ENCODE data around the gene OR56A3. TPM values are rescaled to one million over a fixed set of nuclear protein-coding genes. Genes with fewer than 3 reads are reported as not detected.

The OR56A3 gene
- total and polyA plus RNA-seq, 8 donors, result not detected

DNA sequence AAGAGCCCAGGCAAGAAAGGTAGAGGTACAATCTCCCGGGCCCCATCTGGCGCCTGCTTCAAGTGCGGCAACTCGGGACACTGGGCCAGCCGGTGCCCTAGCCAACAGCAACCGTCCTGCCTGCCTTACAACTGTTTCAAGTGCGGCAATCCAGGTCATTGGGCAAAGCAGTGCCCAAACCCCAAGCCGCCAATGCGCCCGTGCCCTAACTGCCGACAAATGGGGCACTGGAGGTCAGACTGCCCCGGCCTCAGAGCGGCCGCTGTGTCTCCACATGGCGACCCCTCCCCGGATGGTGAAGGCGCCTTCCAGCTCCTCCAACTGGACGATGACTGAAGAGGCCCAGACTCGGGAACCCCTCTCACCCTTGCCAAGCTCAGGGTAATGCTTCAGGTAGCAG is 11.4 kb upstream of the OR56A3 start:
- no peak for TF ChIP-seq CTCF (IDR thresholded peaks at IDR 0.05)
- ATAC-seq (no peak), DNase-seq (no peak)
- H3K36me3 ChIP-seq, result no peaks in the 10 kb centered on the region
- intact Hi-C loops (cut with DNase I), result no loop called here
- H3K4me1 ChIP-seq, result no peaks in the 10 kb centered on the region
- no peak overlapping the region for H3K4me3 ChIP-seq
- no peaks in the 10 kb centered on the region for H3K27me3 ChIP-seq
- H3K27ac ChIP-seq, result no peak overlapping the region
- H3K9me3 ChIP-seq, result peaks cover 0 to 45% of the 10 kb centered on the region in 2 donors

DNA sequence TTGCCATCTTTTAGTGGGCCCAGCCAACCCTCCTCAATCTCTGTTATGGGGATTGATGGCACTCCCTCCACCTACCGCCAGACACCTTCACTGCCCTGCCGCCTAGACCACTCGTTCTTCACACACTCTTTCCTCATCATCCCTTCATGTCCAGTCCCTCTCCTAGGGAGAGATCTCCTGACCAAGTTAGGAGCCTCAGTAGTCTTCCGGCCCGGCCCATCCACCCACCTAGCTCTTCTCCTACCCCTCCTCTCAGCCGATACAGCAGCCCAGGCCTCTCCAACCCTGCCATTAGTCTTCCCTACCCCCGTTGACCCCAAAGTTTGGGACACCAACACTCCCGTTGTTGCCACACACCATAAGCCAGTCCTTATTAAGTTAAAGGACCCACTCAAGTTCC is 11.0 kb upstream of the OR56A3 start:
- H3K9me3 ChIP-seq, result peaks cover 0 to 45% of the 10 kb centered on the region in 2 donors
- H3K4me1 ChIP-seq, result no peaks in the 10 kb centered on the region
- intact Hi-C loops (cut with DNase I), result no loop called here
- ATAC-seq (no peak), DNase-seq (no peak)
- H3K36me3 ChIP-seq, result no peaks in the 10 kb centered on the region
- H3K27me3 ChIP-seq, result no peaks in the 10 kb centered on the region
- no peak for TF ChIP-seq CTCF (IDR thresholded peaks at IDR 0.05)
- H3K4me3 ChIP-seq, result no peak overlapping the region
- no peak overlapping the region for H3K27ac ChIP-seq

DNA sequence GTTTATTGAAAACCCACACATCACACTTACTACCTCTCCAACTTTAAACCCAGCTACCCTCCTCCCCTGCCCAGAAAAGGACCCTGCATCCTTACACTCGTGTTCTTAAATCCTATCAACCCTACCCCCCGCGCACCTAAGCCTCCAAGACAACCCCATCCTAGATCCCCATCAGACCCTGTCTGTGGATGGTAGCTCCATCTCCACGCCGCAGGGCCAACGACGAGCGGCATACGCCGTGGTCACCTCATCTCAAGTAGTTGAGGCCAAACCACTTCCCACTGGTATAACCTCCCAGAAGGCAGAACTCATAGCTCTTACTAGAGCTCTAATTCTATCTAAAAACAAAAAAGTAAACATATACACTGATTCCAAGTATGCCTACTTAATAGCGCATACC is 9.4 kb upstream of the OR56A3 start:
- DNase-seq, result no peak
- Histone ChIP-seq H3K36me3 (no peaks in the 10 kb centered on the region), H3K27me3 (no peaks in the 10 kb centered on the region), H3K4me1 (no peaks in the 10 kb centered on the region), H3K27ac (no peak overlapping the region), H3K9me3 (peaks cover 0 to 55% of the 10 kb centered on the region in 2 donors), H3K4me3 (no peak overlapping the region)
- TF ChIP-seq CTCF (IDR thresholded peaks at IDR 0.05), result no peak
- intact Hi-C loops (cut with DNase I), result no loop called here
- no peak for ATAC-seq

GRCh38 chr11:5933116-5933515 is 8.9 kb upstream of the OR56A3 start:
- no peak overlapping the region for H3K4me3 ChIP-seq
- intact Hi-C loops (cut with DNase I), result no loop called here
- no peaks in the 10 kb centered on the region for H3K36me3 ChIP-seq
- H3K27me3 ChIP-seq, result no peaks in the 10 kb centered on the region
- H3K4me1 ChIP-seq, result no peaks in the 10 kb centered on the region
- DNase-seq (no peak), ATAC-seq (no peak)
- TF ChIP-seq CTCF (IDR thresholded peaks at IDR 0.05), result no peak
- peaks cover 0 to 52% of the 10 kb centered on the region in 2 donors for H3K9me3 ChIP-seq
- H3K27ac ChIP-seq, result no peak overlapping the region

DNA sequence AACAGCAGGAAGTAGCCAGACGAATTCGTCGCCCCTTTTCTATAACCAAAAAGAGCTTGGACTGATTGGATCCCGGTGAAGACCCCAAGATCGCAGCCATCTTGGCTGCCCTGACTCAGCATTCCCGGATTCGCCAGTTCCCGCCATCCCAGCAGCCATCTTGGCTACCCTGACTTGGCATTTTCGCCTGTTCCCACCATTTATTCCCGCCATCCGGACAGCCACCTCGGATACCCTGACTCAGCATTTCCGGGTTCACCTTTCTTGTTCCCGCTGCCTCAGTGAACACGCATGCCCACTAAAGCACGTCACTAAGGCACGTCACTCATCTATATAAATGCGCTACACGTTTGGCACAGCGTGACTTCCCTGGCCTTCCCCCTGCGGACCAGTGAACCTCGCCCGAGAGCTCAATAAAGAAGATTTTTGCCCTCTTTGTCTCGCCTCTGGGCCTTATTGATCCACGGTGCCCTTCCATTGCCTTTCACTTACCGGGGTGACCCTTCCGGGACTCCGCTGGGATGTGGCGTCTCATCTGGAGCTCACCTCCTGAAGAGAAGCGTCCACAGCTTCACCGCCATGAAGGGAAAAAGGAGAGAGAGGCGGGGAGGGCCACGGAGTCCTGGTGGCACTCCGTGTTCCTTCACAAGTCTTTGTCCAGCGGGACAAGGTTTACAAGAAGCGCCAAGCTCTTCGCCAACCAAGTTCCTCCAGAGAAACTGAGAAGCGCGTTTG is 4.0 kb upstream of the OR56A3 start:
- Histone ChIP-seq H3K9me3 (peaks cover 0 to 22% of the 10 kb centered on the region in 2 donors), H3K4me3 (no peak overlapping the region), H3K36me3 (no peaks in the 10 kb centered on the region), H3K27ac (no peak overlapping the region), H3K27me3 (no peaks in the 10 kb centered on the region), H3K4me1 (no peaks in the 10 kb centered on the region)
- ATAC-seq (no peak), DNase-seq (no peak)
- intact Hi-C loops (cut with DNase I), result no loop called here
- no peak for TF ChIP-seq CTCF (IDR thresholded peaks at IDR 0.05)
